Bone marrow (tissue), 2 donors: Measurements from ENCODE around the gene RAB3B.

Experiments used
- DNase-seq, 2 donors: peaks; one replicate each; lab custom pipeline; 2025; lab: John Stamatoyannopoulos, UW

The RAB3B gene

DNA sequence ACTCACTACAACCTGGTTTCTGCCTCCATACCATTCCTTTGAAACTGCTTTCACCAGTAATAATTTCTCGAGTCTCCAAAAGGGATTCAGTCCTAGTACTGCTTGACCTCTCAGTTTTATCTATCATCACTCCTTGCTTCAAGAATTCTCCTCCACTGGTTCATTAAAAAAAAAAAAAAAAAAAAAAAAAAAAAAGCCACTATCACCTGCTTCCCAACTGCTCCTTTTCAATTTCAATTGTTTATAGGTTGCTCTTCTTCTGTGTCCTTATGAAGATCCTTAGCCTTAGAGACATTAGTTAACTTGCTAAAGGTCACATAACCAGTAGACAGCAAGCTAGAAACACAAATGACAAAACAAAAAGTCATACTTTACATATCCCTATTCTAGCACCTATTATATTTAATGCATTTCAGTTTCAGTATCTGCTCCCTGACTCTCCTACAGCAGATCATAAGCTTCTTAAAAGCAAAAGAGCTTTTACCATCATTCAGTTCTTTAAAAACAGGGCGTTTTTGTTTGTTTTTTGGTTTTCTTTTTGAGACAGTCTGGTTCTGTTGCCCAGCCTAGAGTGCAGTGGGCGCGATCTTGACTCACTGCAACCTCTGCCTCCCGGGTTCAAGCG lies 119.0 kb downstream of the RAB3B start:
- DNase-seq, result no peak

DNA sequence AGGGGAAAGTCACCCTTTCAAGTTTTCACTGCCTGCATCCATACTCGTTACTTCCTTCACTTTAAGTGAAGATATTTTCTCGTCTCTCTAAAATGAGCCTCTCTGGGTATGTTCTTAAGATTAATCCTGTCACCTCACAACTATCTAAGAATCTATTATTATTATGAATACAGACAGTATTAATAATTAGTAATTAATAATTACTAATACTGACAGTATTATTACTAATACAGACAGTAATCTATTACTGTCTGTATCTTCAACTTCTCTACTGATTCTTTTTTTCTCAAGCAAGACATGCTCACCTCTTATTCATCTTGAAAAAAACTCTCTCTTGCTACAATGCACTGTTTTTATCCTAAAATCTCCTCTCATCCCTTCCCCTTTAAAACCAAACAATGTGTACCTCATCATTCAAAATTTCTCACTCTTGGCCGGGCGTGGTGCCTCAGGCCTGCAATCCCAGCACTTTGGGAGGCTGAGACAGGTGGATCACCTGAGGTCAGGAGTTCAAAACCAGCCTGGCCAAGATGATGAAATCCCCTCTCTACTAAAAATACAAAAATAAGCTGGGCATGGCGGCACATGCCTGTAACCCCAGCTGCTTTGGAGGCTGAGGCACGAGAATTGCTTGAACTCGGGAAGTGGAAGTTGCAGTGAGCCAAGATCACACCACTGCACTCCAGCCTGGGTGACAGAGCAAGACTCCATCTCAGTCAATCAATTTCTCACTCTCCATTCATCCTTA lies 119.7 kb downstream of the RAB3B start:
- no peak for DNase-seq

DNA sequence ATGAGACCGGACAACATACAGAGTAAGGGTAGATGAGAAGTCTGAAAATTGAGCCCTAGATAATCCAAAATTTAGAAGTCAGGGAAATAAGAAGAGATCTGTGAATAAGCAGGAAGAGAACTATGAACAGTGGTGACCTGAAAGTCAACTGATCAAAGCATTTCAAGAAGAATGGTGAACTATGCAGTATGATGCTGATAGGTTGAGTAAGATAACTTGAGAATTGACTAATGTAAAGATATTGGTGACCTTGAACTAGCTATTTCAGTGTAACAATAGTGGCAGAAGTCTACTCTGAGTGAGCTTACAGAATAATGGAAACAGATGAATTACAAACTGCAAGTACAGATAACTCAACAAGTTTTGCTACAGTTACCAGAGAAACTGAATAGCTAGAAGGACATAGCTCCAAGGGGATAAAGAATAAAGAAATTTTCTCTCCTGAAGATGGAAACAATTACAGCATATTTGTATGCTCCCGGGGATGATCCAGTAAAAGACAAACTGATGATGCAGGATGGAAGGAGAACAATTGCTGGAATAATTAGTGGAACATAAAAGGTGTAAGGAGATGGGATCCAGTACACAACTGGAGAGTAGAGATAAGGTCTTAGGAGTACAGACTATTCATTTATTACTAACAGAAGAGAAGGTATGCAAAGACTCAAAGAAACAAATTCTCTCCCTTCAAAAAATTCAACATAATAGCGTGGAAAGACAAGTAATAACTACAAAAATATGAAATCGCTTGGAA lies 122.8 kb downstream of the RAB3B start:
- no peak for DNase-seq

DNA sequence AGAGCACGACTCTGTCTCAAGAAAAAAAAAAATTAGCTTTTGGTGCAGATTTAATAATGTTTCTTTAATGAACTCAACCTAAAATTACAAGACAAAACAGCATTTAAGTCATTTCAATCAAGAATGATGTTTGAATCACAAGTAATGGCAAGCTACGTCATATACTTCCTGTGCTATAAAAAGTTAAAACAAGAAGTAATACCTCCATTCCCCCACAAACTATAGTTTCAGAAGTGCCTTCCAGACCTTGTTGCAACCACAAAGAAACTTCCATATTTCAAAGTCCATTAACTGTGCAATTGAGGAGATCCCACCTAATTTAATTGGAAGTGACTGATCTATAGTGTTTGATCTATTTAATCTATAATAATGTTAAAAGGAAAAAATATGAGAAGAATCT lies 127.1 kb downstream of the RAB3B start:
- peak in 1 of 2 donors; percentile 56 for DNase-seq

DNA sequence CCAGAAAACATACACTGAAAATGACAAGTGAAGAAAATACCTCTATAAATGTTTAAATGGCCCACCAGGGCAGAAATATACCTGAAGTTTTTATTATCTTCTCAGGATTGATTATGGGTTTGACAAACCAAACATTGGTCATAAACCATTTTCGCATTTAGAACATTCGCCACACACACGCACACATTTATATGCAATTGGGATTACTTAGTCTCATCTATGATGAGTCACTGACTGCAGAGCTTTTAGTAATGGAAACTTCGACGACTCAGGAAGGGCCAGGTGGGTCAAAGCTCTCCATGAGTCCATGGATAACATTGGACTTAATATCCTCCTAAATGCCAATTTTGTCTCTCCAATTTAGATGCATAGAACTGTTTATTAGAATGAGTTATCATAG lies 128.8 kb downstream of the RAB3B start:
- no peak for DNase-seq

DNA sequence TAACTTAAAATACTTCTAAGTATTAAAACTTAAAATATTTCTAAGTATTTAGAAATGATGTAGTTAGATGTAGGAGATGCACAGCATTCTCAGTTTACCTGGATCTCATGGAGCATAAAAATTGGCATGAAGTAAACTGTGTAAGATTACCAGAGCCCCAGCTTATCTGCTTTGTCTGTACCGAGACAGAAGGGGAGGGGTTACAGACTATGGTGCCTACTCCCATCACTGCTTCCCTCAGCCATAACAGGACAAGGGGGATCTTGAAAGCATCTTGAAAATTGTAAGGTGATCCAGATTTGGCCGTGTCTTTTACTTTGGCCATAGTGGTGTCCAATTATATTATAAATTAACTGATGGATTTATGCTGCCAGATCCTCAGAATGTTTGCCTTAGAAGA lies 130.8 kb downstream of the RAB3B start:
- no peak for DNase-seq

DNA sequence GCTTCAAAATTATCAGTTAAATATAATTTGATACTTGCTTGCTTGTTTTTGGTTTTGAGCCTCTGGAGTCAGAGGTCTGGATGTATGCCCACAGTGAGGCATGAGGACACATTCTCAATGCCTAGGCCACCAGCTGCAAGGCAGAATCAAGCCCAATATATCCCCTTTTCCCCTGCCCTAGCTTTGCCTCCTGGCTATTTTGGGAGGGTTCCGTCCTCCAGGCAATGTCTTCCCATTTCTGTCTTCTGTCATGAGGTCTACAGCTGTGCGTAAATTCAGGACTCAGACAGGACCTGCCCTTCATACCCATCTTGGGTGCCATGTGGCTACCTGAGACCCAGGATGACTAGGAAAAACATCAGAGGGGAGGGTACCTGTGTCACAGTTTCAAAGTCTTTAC lies 131.2 kb downstream of the RAB3B start:
- DNase-seq, result no peak

DNA sequence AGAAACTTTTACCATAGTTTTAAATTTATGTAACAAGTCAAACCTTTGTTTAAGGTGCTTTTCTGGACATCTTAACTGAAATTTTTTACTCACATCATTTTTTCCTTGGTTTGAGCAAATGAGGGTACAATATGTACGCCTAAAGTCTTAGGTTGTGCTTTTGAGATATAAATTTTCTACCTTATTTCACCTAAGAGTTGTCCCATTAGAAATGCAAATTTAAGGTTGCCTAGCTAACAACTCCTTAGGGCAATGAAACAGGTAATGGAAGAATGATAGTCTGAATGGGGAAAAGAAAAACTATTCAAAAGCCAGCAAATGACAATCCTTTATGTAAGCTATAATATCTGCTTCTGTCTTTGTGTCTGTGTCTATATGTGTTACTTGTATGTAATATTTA lies 131.6 kb downstream of the RAB3B start:
- no peak for DNase-seq
